ENCODE data around the gene MRPL2. TPM values are rescaled to one million over a fixed set of nuclear protein-coding genes. Genes with fewer than 3 reads are reported as not detected.

Gene MRPL2
- total RNA-seq, 4 donors from 2014 or later, result 19.0 to 37.9 (median 27.3) TPM

- 0 to 1% methylated on average over 16 to 19 of the region's 56 CpGs for WGBS, 2 donors
- intact Hi-C loops (cut with DNase I; ENCODE audit: low total_unique reads), result no loop called here
- H3K4me3 ChIP-seq (ENCODE audit: low read depth, poor library complexity, severe bottlenecking), result peak within 1 kb of the TSS; percentile 80
- TF ChIP-seq POLR2A (IDR thresholded peaks at IDR 0.05) (no peak), CTCF (IDR thresholded peaks at IDR 0.05) (no peak)
- peak; percentile 65 to 94 for DNase-seq (ENCODE audit: low spot score in 2 of 2)
These were observed 37.8 kb downstream of the MRPL2 start, which contains the start of gene RRP36 for GRCh38 chr6:43021270-43022047. Gene RRP36 (plus strand): TSS chr6:43021623. CDS start chr6:43021655, 32 bp downstream.

GRCh38 chr6:43020847-43021246 lies 38.4 kb downstream of the MRPL2 start:
- no peak for DNase-seq (ENCODE audit: low spot score in 2 of 2)
- intact Hi-C loops (cut with DNase I; ENCODE audit: low total_unique reads), result no loop called here
- WGBS, 2 donors, result 51 to 59% methylated on average over 5 of the region's 5 CpGs
- TF ChIP-seq CTCF (IDR thresholded peaks at IDR 0.05), result no peak
- TF ChIP-seq POLR2A (IDR thresholded peaks at IDR 0.05), result no peak
- no peak overlapping the region for H3K4me3 ChIP-seq (ENCODE audit: low read depth, poor library complexity, severe bottlenecking)

GRCh38 chr6:43020052-43020705 lies 39.1 kb downstream of the MRPL2 start:
- H3K4me3 ChIP-seq (ENCODE audit: low read depth, poor library complexity, severe bottlenecking), result no peak overlapping the region
- TF ChIP-seq CTCF (IDR thresholded peaks at IDR 0.05), result no peak
- TF ChIP-seq POLR2A (IDR thresholded peaks at IDR 0.05), result no peak
- 88 to 92% methylated on average over 3 of the region's 3 CpGs for WGBS, 2 donors
- no peak for DNase-seq (ENCODE audit: low spot score in 2 of 2)
- intact Hi-C loops (cut with DNase I; ENCODE audit: low total_unique reads), result no loop called here

GRCh38 chr6:43019152-43019551 lies 40.1 kb downstream of the MRPL2 start:
- intact Hi-C loops (cut with DNase I; ENCODE audit: low total_unique reads), result no loop called here
- no peak for DNase-seq (ENCODE audit: low spot score in 2 of 2)
- H3K4me3 ChIP-seq (ENCODE audit: low read depth, poor library complexity, severe bottlenecking), result no peak overlapping the region
- TF ChIP-seq CTCF (IDR thresholded peaks at IDR 0.05), result no peak
- WGBS, 2 donors, result 86 to 89% methylated on average over 2 of the region's 2 CpGs

GRCh38 chr6:43016943-43017334 lies 42.3 kb downstream of the MRPL2 start:
- intact Hi-C loops (cut with DNase I; ENCODE audit: low total_unique reads), result no loop called here
- no peak overlapping the region for H3K4me3 ChIP-seq (ENCODE audit: low read depth, poor library complexity, severe bottlenecking)
- no peak for DNase-seq (ENCODE audit: low spot score in 2 of 2)
- TF ChIP-seq POLR2A (IDR thresholded peaks at IDR 0.05) (no peak), CTCF (IDR thresholded peaks at IDR 0.05) (no peak)
- WGBS, 2 donors, result 88 to 90% methylated on average over 12 of the region's 12 CpGs
